HepG2 (cell line): ENCODE measurements around the gene DOCK9. TPM values are rescaled to one million over a fixed set of nuclear protein-coding genes. Genes with fewer than 3 reads are reported as not detected.

Experiments used
- ATAC-seq: fragments of 200-7000 bp; cut with Tn5 transposase; 3 replicates; pipeline ENCODE4 v1.9.1; 2020; ENCODE audit warnings: mild to moderate bottlenecking, moderate library complexity
- BruUV-seq: library from RNA; stranded (reverse); fragments of 400-500 nt; replicated peaks from 2 replicates; lab custom pipeline; 2021; lab: Mats Ljungman, UMichigan
- CTCF ChIA-PET: fragments of 300-600 bp; formaldehyde crosslinking; extraction: SDS; loops from one replicate; lab custom pipeline; 2021; ENCODE audit warnings: low total read pairs, inconsistent platforms, low intra/inter-chr PET ratio; lab: Yijun Ruan, JAX
- POLR2A ChIA-PET: fragments of 350-600 bp; sonication (Branson Sonifier 250); formaldehyde crosslinking; loops from one replicate; lab custom pipeline; 2020; ENCODE audit warnings: antibody characterized with exemption, inconsistent platforms; lab: Yijun Ruan, JAX
- DNase-seq: peaks from one replicate; pipeline ENCODE4 v3.0.0-alpha.2; 2015; ENCODE audit warnings: low spot score
- FAIRE-seq: peaks from 3 replicates; lab custom pipeline; 2011; peaks lifted over from hg19 to GRCh38; lab: Jason Lieb, UNC
- H2AFZ ChIP-seq: one replicate; pipeline ENCODE4 v1.6.1; 2011; ENCODE audit warnings: low read length, inconsistent platforms
- H3K27ac ChIP-seq: fragments of 300-600 bp; 3 replicates; pipeline ENCODE4 v1.8.0; 2011; ENCODE audit warnings: mixed run types, mild to moderate bottlenecking, mixed read lengths, low read length, inconsistent platforms; ENCODE audit not compliant: insufficient read depth; ENCODE audit errors: extremely low read length
- H3K27me3 ChIP-seq, 2 experiments: fragments of 200-600 bp in 1 of 2; 2 replicates in 1 of 2; 3 replicates in 1 of 2; pipeline versions ENCODE4 v1.6.0 to v1.8.0; 2011; ENCODE audit warnings: low read length in 2 of 2, mild to moderate bottlenecking in 2 of 2, moderate library complexity in 2 of 2, inconsistent platforms in 1 of 2; ENCODE audit not compliant: insufficient read depth in 2 of 2, control insufficient read depth in 1 of 2
- H3K36me3 ChIP-seq, 2 experiments: fragments of 200-600 bp in 1 of 2; replicated peaks in 1 of 2; 2 replicates in 1 of 2; 3 replicates in 1 of 2; pipeline versions ENCODE4 v1.5.1 to v1.8.0; 2011; ENCODE audit warnings: low read length in 2 of 2, inconsistent platforms in 1 of 2; ENCODE audit not compliant: insufficient read depth in 2 of 2, control insufficient read depth in 1 of 2
- H3K4me1 ChIP-seq: 2 replicates; pipeline ENCODE4 v1.5.1; 2012; ENCODE audit warnings: low read length, inconsistent platforms; ENCODE audit not compliant: insufficient read depth
- H3K4me2 ChIP-seq: 2 replicates; pipeline ENCODE4 v1.6.0; 2011; ENCODE audit warnings: low read depth, low read length, inconsistent platforms
- H3K4me3 ChIP-seq, 3 experiments: fragments of 200-600 bp in 1 of 3; sonication (generic), shearing (Covaris generic) in 1 of 3; replicated peaks in 1 of 3; 2 replicates each; pipeline ENCODE4 v1.5.1; 2011 to 2016; ENCODE audit warnings: low read length in 3 of 3, inconsistent platforms in 2 of 3, low read depth in 2 of 3, mild to moderate bottlenecking in 2 of 3, control low read depth in 1 of 3, mixed read lengths in 1 of 3; ENCODE audit not compliant: insufficient read depth in 1 of 3
- H3K79me2 ChIP-seq: one replicate; pipeline ENCODE4 v1.6.1; 2011; ENCODE audit warnings: low read length, inconsistent platforms; ENCODE audit not compliant: insufficient read depth
- H3K9ac ChIP-seq: 2 replicates; pipeline ENCODE4 v1.6.0; 2011; ENCODE audit warnings: mild to moderate bottlenecking, low read depth, low read length, inconsistent platforms; ENCODE audit not compliant: insufficient read depth
- H3K9me3 ChIP-seq: 2 replicates; pipeline ENCODE4 v1.5.1; 2012; ENCODE audit warnings: mild to moderate bottlenecking, low read length
- H4K20me1 ChIP-seq: 2 replicates; pipeline ENCODE4 v1.6.0; 2011; ENCODE audit warnings: inconsistent platforms, mild to moderate bottlenecking, low read length, moderate library complexity; ENCODE audit not compliant: insufficient read depth
- AHR ChIP-seq: IDR thresholded peaks from 2 replicates; pipeline ENCODE4 v1.6.1; 2018; ENCODE audit warnings: missing genetic modification reagents, missing compliant biosample characterization
- ATF1 ChIP-seq: IDR thresholded peaks from 2 replicates; pipeline ENCODE4 v1.6.1; 2016; ENCODE audit warnings: mild to moderate bottlenecking, control low read depth
- CEBPG ChIP-seq: IDR thresholded peaks from 2 replicates; pipeline ENCODE4 v1.6.1; 2016
- CENPX ChIP-seq: sonication (generic); formaldehyde crosslinking; IDR thresholded peaks from 2 replicates; pipeline ENCODE4 v1.9.0; 2021; ENCODE audit warnings: mild to moderate bottlenecking, missing genetic modification reagents, moderate library complexity
- DBP ChIP-seq: sonication (generic); formaldehyde crosslinking; IDR thresholded peaks from 2 replicates; pipeline ENCODE4 v1.4.0; 2020; ENCODE audit warnings: missing genetic modification reagents; ENCODE audit errors: not compliant biosample characterization
- JUN ChIP-seq: sonication (generic); formaldehyde crosslinking; IDR thresholded peaks from 2 replicates; pipeline ENCODE4 v1.4.0; 2020; ENCODE audit warnings: mild to moderate bottlenecking, missing genetic modification reagents
- KMT2B ChIP-seq: IDR thresholded peaks from 2 replicates; pipeline ENCODE4 v1.6.1; 2016; ENCODE audit warnings: missing genetic modification reagents, missing compliant biosample characterization
- MYC ChIP-seq: sonication (generic); formaldehyde crosslinking; IDR thresholded peaks from 2 replicates; pipeline ENCODE4 v1.9.0; 2021; ENCODE audit warnings: missing genetic modification reagents, borderline replicate concordance
- NFRKB ChIP-seq: fragments of 450-650 bp; IDR thresholded peaks from 2 replicates; pipeline ENCODE4 v1.6.1; 2017
- PAX8 ChIP-seq: sonication (generic); formaldehyde crosslinking; IDR thresholded peaks from 2 replicates; pipeline ENCODE4 v1.8.0; 2022; ENCODE audit warnings: mild to moderate bottlenecking, missing genetic modification reagents, borderline replicate concordance
- RAD51 ChIP-seq: fragments of 450-650 bp; IDR thresholded peaks from 2 replicates; pipeline ENCODE4 v1.6.1; 2016; ENCODE audit warnings: borderline replicate concordance
- ZBTB1 ChIP-seq: sonication (generic); formaldehyde crosslinking; IDR thresholded peaks from 2 replicates; pipeline ENCODE4 v1.4.0; 2020; ENCODE audit warnings: missing genetic modification reagents, borderline replicate concordance
- ZKSCAN8 ChIP-seq: IDR thresholded peaks from 2 replicates; pipeline ENCODE4 v1.6.1; 2016; ENCODE audit warnings: borderline replicate concordance, missing genetic modification reagents, missing compliant biosample characterization
- ZNF101 ChIP-seq: sonication (generic); formaldehyde crosslinking; IDR thresholded peaks from 2 replicates; pipeline ENCODE4 v1.4.0; 2020; ENCODE audit warnings: mild to moderate bottlenecking, low read depth, missing genetic modification reagents, borderline replicate concordance
- ZNF234 ChIP-seq: sonication (generic); formaldehyde crosslinking; conservative IDR thresholded peaks from 2 replicates; pipeline ENCODE4 v1.5.1; 2020; ENCODE audit warnings: mild to moderate bottlenecking, missing genetic modification reagents
- ZNF292 ChIP-seq: sonication (generic); formaldehyde crosslinking; IDR thresholded peaks from 2 replicates; pipeline ENCODE4 v1.8.1; 2022; ENCODE audit warnings: mild to moderate bottlenecking, low read depth, missing genetic modification reagents, borderline replicate concordance
- ZNF788 ChIP-seq: sonication (generic); formaldehyde crosslinking; IDR thresholded peaks from 2 replicates; pipeline ENCODE4 v1.5.0; 2020; ENCODE audit warnings: mild to moderate bottlenecking, missing genetic modification reagents, borderline replicate concordance
- whole genome bisulfite sequencing: methylation state at CpG from one replicate; pipeline ENCODE4 v1.1.6; 2017; ENCODE audit warnings: low lambda C conversion rate; 5-methylcytosine and 5-hydroxymethylcytosine counted together
- in situ Hi-C: cut with HindIII; loops from 2 replicates; pipeline ENCODE4 v1.10.0; 2017; ENCODE audit warnings: low pct_unique_long_range_greater_than_20kb; ENCODE audit not compliant: extremely low pct_ligation_motif_present
- intact Hi-C: fragments of 100-400 bp; cut with micrococcal nuclease; formaldehyde crosslinking; loops from one replicate; pipeline ENCODE4 v1.10.0; 2022; ENCODE audit not compliant: unreplicated experiment
- polyA plus RNA-seq, 8 experiments: library from polyadenylated mRNA; depleted of rRNA in 3 of 8; stranded (reverse) in 7 of 8; unstranded in 1 of 8; fragments of >200 nt; fragmentation: Illumina TruSeq in 4 of 8; extraction: Trizol in 4 of 8; gene quantifications; 2 replicates each; pipeline versions ENCODE4 v1.2.1 to v1.2.3, GENCODE V29; 2011 to 2016; ENCODE audit warnings: low read depth in 4 of 8, missing spikeins in 1 of 8, mixed read lengths in 1 of 8; ENCODE audit not compliant: insufficient read depth in 1 of 8
- total RNA-seq, 5 experiments: library from RNA; depleted of rRNA; stranded (reverse); fragments of >200 nt; fragmentation: Illumina TruSeq; extraction: Trizol; gene quantifications; 2 replicates each; pipeline ENCODE4 v1.2.3, GENCODE V29; 2016; ENCODE audit warnings: low read depth in 1 of 5
- TF ChIP-seq, protein P1 (sequence below): sonication (generic); formaldehyde crosslinking; IDR thresholded peaks from 2 replicates; pipeline ENCODE4 v1.4.0; 2020; ENCODE audit warnings: missing genetic modification reagents

DOCK9 gene
- total and polyA plus RNA-seq, 2 of the 13 experiments (the other 11 are each of a cell fraction or from before 2014, with no cell fraction given), result 0.44 to 0.97 TPM

DNA sequence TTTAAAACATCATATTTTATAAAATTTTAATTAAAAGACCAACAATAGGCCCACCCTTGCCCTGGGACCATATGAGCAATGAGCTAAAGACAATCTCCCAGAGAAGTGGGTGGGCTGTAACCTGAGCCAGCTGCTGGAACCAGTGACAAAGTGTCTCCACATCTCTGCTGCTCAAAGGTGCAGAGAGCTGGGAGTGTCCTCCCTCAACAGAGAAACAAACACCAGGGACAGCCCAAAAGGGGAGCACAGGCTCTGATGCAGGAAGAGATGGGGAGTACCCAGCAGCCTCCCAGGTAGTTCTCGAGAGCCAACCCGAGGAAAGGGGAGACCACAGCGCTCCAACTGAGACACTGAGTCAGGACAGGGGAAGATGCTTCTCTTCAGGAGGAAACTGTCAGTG, 39.1 kb downstream of the DOCK9 start:
- intact Hi-C loops (no loop called here), in situ Hi-C loops (no loop called here)
- Histone ChIP-seq H4K20me1 (no peaks in the 10 kb centered on the region), H3K79me2 (no peaks in the 10 kb centered on the region), H3K4me2 (no peak overlapping the region), H3K4me3 (no peak overlapping the region), H2AFZ (no peak overlapping the region), H3K27me3 (no peaks in the 10 kb centered on the region), H3K36me3 (no peaks in the 10 kb centered on the region), H3K9me3 (no peaks in the 10 kb centered on the region; the same call in 1 of the 2 replicates), H3K4me1 (no peaks in the 10 kb centered on the region), H3K9ac (no peak overlapping the region), H3K27ac (no peak overlapping the region)
- no peak for TF ChIP-seq ZNF292
- no peak for TF ChIP-seq MYC (CRISPR knock-in tag)
- no peak for TF ChIP-seq ZNF234 (CRISPR knock-in tag)
- no peak for TF ChIP-seq ZNF101 (CRISPR knock-in tag)
- TF ChIP-seq CEBPG, result no peak
- no peak for TF ChIP-seq PAX8 (CRISPR knock-in tag)
- TF ChIP-seq CENPX, result no peak
- TF ChIP-seq JUN (CRISPR knock-in tag), result no peak
- TF ChIP-seq ATF1 (CRISPR knock-in tag), result no peak
- no peak for TF ChIP-seq ZKSCAN8 (CRISPR knock-in tag)
- no peak for TF ChIP-seq DBP
- TF ChIP-seq ZNF788 (CRISPR knock-in tag), result no peak
- TF ChIP-seq NFRKB, result no peak
- TF ChIP-seq KMT2B (CRISPR knock-in tag), result no peak
- TF ChIP-seq RAD51, result no peak
- TF ChIP-seq, protein P1, sequence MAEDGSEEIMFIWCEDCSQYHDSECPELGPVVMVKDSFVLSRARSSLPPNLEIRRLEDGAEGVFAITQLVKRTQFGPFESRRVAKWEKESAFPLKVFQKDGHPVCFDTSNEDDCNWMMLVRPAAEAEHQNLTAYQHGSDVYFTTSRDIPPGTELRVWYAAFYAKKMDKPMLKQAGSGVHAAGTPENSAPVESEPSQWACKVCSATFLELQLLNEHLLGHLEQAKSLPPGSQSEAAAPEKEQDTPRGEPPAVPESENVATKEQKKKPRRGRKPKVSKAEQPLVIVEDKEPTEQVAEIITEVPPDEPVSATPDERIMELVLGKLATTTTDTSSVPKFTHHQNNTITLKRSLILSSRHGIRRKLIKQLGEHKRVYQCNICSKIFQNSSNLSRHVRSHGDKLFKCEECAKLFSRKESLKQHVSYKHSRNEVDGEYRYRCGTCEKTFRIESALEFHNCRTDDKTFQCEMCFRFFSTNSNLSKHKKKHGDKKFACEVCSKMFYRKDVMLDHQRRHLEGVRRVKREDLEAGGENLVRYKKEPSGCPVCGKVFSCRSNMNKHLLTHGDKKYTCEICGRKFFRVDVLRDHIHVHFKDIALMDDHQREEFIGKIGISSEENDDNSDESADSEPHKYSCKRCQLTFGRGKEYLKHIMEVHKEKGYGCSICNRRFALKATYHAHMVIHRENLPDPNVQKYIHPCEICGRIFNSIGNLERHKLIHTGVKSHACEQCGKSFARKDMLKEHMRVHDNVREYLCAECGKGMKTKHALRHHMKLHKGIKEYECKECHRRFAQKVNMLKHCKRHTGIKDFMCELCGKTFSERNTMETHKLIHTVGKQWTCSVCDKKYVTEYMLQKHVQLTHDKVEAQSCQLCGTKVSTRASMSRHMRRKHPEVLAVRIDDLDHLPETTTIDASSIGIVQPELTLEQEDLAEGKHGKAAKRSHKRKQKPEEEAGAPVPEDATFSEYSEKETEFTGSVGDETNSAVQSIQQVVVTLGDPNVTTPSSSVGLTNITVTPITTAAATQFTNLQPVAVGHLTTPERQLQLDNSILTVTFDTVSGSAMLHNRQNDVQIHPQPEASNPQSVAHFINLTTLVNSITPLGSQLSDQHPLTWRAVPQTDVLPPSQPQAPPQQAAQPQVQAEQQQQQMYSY, result no peak
- no peak for TF ChIP-seq ZBTB1
- no peak for TF ChIP-seq AHR (CRISPR knock-in tag)
- no peak for ATAC-seq
- no peak for DNase-seq
- ChIA-PET POLR2A (no interaction called here), CTCF (no interaction called here)
- FAIRE-seq, result no peak
- no TSS peak for BruUV-seq
- 24% methylated on average over 3 of the region's 3 CpGs for WGBS
